ENCODE results near the gene CASZ1. TPM values are rescaled to one million over a fixed set of nuclear protein-coding genes. Genes with fewer than 3 reads are reported as not detected.

Gene CASZ1
- total RNA-seq, 6 experiments from 2014 or later, result 0.14 to 0.67 (median 0.43) TPM

- Mint-ChIP-seq H3K27ac (no peak overlapping the region), H3K4me1 (ENCODE audit: low read depth) (no peaks in the 10 kb centered on the region), H3K4me3 (no peak overlapping the region), H3K36me3 (ENCODE audit: low read depth) (no peaks in the 10 kb centered on the region), H3K27me3 (ENCODE audit: insufficient read depth) (peaks cover 26% of the 10 kb centered on the region), H3K9me3 (no peaks in the 10 kb centered on the region)
- TF ChIP-seq, protein P1, sequence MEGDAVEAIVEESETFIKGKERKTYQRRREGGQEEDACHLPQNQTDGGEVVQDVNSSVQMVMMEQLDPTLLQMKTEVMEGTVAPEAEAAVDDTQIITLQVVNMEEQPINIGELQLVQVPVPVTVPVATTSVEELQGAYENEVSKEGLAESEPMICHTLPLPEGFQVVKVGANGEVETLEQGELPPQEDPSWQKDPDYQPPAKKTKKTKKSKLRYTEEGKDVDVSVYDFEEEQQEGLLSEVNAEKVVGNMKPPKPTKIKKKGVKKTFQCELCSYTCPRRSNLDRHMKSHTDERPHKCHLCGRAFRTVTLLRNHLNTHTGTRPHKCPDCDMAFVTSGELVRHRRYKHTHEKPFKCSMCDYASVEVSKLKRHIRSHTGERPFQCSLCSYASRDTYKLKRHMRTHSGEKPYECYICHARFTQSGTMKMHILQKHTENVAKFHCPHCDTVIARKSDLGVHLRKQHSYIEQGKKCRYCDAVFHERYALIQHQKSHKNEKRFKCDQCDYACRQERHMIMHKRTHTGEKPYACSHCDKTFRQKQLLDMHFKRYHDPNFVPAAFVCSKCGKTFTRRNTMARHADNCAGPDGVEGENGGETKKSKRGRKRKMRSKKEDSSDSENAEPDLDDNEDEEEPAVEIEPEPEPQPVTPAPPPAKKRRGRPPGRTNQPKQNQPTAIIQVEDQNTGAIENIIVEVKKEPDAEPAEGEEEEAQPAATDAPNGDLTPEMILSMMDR (IDR thresholded peaks at IDR 0.05), result no peak
- no peak for DNase-seq
Measured at GRCh38 chr1:10672343-10673050, 123.9 kb downstream of the CASZ1 start.

DNA sequence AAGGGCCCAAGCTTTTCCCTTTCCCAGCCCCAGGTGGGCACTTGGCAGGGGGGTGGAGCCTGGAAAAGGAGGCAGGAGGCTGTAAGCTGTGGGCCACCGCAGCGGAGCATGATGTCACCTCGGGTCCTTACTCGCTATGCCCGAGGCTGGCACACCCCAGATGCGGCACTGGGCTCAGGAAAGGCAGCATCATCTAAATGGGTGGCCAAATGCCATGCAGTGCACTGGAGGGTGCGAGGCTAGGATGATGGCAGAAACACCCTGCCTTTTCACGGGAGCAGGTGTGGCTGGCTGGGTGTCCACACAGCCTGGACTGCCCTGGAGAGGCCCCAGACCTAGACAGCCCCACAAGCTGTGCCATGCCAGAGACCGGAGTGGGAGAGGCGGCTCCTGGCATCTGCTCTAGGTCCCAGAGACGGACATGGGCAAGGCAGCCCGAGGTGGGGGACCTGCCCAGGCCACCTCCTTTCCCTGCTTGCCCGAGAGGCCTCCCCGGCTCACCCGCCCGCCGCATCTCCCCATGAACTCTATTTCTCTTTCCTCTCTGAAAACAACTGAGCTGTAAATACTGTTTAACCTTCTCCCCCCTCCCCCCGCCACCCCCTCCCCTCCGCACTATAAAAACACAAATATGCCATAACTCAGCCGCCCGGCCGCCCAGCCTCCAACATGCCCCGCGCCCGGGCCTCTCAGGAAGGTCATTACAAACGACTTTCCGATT lies 124.7 kb downstream of the CASZ1 start:
- TF ChIP-seq, protein P1 (IDR thresholded peaks at IDR 0.05), result no peak
- H3K9me3 Mint-ChIP-seq, result no peaks in the 10 kb centered on the region
- H3K4me3 Mint-ChIP-seq, result no peak overlapping the region
- peaks cover 25% of the 10 kb centered on the region for H3K27me3 Mint-ChIP-seq (ENCODE audit: insufficient read depth)
- no peaks in the 10 kb centered on the region for H3K4me1 Mint-ChIP-seq (ENCODE audit: low read depth)
- DNase-seq, result no peak
- no peak overlapping the region for H3K27ac Mint-ChIP-seq
- H3K36me3 Mint-ChIP-seq (ENCODE audit: low read depth), result no peaks in the 10 kb centered on the region

DNA sequence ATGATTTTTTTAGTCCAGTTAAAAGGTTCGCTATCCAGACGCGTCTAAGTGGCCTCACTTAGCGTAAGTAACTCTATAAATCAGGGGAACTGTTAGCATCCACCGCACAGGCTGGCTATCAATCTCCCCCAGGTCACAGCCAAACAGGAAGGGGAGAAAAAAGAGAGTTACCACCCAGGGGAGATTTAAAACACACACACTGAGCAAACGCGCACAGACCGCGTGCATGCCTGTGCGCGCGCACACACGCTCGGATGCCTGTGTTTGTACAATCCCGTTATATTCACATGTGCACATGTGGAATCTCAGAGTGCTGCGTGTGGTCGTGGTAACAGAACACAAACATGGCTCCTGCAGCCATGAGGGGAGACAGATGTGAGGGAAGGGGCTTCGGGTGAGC lies 125.4 kb downstream of the CASZ1 start:
- TF ChIP-seq, protein P1 (IDR thresholded peaks at IDR 0.05), result no peak
- no peak overlapping the region for H3K4me3 Mint-ChIP-seq
- H3K9me3 Mint-ChIP-seq, result no peaks in the 10 kb centered on the region
- no peak for DNase-seq
- H3K27me3 Mint-ChIP-seq (ENCODE audit: insufficient read depth), result peaks cover 25% of the 10 kb centered on the region
- no peaks in the 10 kb centered on the region for H3K36me3 Mint-ChIP-seq (ENCODE audit: low read depth)
- H3K27ac Mint-ChIP-seq, result no peak overlapping the region
- no peaks in the 10 kb centered on the region for H3K4me1 Mint-ChIP-seq (ENCODE audit: low read depth)

DNA sequence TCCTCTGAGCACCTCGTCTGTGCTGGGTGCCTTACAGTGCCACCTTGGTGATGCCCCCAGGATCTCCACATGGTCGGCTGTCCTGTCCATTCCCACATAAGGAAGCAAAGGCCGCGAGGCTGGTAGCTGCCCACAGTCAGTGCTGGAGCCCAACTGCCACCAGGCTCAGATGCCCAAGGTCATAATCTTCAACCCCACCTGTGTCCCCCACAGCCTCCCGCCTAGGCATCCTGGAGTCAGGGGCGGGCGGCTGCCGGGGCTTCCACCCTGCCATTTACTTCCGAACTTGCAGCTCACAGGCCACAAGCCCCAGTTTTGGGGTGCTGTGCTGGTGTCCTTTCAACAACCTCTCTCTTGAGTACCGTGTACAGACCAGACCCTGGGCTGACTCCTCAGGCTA lies 126.3 kb downstream of the CASZ1 start:
- Mint-ChIP-seq H3K9me3 (no peaks in the 10 kb centered on the region), H3K4me3 (no peak overlapping the region), H3K27me3 (ENCODE audit: insufficient read depth) (peaks cover 26% of the 10 kb centered on the region), H3K4me1 (ENCODE audit: low read depth) (no peaks in the 10 kb centered on the region), H3K27ac (no peak overlapping the region), H3K36me3 (ENCODE audit: low read depth) (no peaks in the 10 kb centered on the region)
- DNase-seq, result no peak
- TF ChIP-seq, protein P1 (IDR thresholded peaks at IDR 0.05), result no peak

DNA sequence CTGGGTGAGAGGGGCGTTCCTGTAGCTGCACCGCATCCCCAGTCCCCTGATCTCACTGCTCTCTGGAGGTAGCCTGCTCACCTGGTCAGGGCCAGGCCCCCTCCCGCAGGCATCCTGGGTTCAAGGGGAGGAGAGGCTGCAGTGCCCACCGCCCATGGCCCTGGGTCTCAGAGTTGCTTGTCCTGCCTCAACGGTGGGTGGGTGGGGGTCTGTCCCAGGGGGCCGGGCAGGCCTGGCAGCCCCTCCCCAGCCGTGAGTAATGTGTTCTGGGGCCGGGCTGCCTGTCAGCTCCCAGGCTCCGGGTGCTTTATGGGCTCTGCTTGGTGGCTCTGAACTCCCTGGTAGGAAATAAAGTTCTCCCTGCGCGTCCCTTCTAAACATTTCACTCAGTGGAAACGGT lies 126.9 kb downstream of the CASZ1 start:
- H3K4me3 Mint-ChIP-seq, result no peak overlapping the region
- H3K4me1 Mint-ChIP-seq (ENCODE audit: low read depth), result no peaks in the 10 kb centered on the region
- no peak for DNase-seq
- H3K27me3 Mint-ChIP-seq (ENCODE audit: insufficient read depth), result peaks cover 26% of the 10 kb centered on the region
- TF ChIP-seq, protein P1 (IDR thresholded peaks at IDR 0.05), result no peak
- no peaks in the 10 kb centered on the region for H3K36me3 Mint-ChIP-seq (ENCODE audit: low read depth)
- H3K9me3 Mint-ChIP-seq, result no peaks in the 10 kb centered on the region
- H3K27ac Mint-ChIP-seq, result no peak overlapping the region
